ENCODE results near the gene RABGGTB. TPM values are rescaled to one million over a fixed set of nuclear protein-coding genes. Genes with fewer than 3 reads are reported as not detected.

RABGGTB gene
- total and polyA plus RNA-seq, 9 of the 15 experiments (the other 6 are each of a cell fraction or from before 2014, with no cell fraction given): 148 to 354 (median 206) TPM

DNA sequence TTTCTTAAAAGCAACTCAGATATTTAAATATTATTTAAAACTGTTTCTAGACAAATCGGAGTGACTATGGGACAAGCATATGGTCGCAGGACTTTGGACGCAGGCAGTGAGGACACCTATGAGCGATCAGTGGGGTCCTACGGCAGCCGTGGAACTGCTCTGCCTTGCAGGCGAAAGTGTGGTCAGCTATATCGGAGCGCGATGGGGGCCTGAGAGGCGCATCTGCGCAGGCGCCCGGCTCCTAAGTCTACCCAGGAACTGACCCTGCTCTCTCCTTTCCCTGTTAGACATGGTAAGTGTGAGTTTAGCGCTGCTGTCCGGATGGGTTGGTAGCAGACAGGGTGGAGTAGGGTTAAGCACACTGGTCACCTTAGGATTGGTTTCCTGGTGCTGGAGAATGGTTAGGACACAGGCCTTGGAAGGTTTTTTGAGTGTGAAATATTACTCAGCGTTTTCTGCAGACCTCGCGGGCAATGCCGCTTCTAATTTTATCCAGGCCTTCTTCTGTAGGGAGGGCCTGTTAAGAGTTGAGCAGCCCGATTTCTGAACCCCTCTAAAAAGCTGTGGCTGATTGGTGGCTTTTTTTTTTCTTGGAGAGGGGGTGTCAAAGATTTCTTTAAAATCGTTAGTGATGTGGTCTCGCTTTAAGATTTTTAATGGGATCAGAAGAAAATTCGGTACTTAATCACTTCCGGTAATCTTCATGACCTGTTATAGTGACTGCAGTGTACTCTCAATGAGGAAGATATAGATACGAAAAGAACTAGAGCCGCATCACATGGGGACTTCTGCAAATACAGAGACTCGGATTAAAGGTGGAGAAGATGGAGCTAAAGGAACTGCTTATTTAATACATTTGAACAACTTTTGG is at the start of gene RABGGTB (continued):
- TF ChIP-seq TAF9B (IDR thresholded peaks at IDR 0.05; ENCODE audit: partially characterized antibody) (peak; percentile 88), ZFP36 (IDR thresholded peaks at IDR 0.05; ENCODE audit: low read depth, low read length, partially characterized antibody) (peak; percentile 50), CBFA2T2 (conservative IDR thresholded peaks at IDR 0.05) (no peak), SRSF7 (optimal IDR thresholded peaks at IDR 0.05; ENCODE audit: low read depth, low read length) (no peak), ZNF24 (IDR thresholded peaks at IDR 0.05) (peak; percentile 35; the same call in 1 of the 2 replicates), MCM7 (IDR thresholded peaks at IDR 0.05) (no peak), PHTF2 (CRISPR knock-in tag; IDR thresholded peaks at IDR 0.05) (no peak), ZBTB34 (CRISPR knock-in tag; IDR thresholded peaks at IDR 0.05) (no peak), ZNF175 (CRISPR knock-in tag; IDR thresholded peaks at IDR 0.05; ENCODE audit: low read depth) (no peak), ZNF212 (CRISPR knock-in tag; IDR thresholded peaks at IDR 0.05) (no peak), ZNF76 (CRISPR knock-in tag; IDR thresholded peaks at IDR 0.05; ENCODE audit: borderline replicate concordance) (no peak), CTBP1 (IDR thresholded peaks at IDR 0.05; ENCODE audit: borderline replicate concordance) (no peak; the same call in 1 of the 2 replicates), EZH2 (IDR thresholded peaks at IDR 0.05; ENCODE audit: borderline replicate concordance, low read depth, low read length) (no peak), NFYB (IDR thresholded peaks at IDR 0.05; ENCODE audit: extremely low read depth, insufficient read length) (no peak), ZNF609 (CRISPR knock-in tag; IDR thresholded peaks at IDR 0.05; ENCODE audit: borderline replicate concordance) (no peak), SP1 (CRISPR knock-in tag; IDR thresholded peaks at IDR 0.05) (peak; percentile 52), SP2 (IDR thresholded peaks at IDR 0.05; ENCODE audit: extremely low read depth, low read depth, low read length, poor library complexity, severe bottlenecking) (no peak)
- TF ChIP-seq, protein P1, sequence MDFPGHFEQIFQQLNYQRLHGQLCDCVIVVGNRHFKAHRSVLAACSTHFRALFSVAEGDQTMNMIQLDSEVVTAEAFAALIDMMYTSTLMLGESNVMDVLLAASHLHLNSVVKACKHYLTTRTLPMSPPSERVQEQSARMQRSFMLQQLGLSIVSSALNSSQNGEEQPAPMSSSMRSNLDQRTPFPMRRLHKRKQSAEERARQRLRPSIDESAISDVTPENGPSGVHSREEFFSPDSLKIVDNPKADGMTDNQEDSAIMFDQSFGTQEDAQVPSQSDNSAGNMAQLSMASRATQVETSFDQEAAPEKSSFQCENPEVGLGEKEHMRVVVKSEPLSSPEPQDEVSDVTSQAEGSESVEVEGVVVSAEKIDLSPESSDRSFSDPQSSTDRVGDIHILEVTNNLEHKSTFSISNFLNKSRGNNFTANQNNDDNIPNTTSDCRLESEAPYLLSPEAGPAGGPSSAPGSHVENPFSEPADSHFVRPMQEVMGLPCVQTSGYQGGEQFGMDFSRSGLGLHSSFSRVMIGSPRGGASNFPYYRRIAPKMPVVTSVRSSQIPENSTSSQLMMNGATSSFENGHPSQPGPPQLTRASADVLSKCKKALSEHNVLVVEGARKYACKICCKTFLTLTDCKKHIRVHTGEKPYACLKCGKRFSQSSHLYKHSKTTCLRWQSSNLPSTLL (IDR thresholded peaks at IDR 0.05): no peak
- TF ChIP-seq, protein P2, sequence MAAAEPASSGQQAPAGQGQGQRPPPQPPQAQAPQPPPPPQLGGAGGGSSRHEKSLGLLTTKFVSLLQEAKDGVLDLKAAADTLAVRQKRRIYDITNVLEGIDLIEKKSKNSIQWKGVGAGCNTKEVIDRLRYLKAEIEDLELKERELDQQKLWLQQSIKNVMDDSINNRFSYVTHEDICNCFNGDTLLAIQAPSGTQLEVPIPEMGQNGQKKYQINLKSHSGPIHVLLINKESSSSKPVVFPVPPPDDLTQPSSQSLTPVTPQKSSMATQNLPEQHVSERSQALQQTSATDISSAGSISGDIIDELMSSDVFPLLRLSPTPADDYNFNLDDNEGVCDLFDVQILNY (CRISPR knock-in tag; IDR thresholded peaks at IDR 0.05): no peak; the same call in 1 of the 2 replicates

Measured in K562 (cell line).